CD14-positive monocyte (primary cell): ENCODE measurements around the gene EMILIN3. TPM values are rescaled to one million over a fixed set of nuclear protein-coding genes. Genes with fewer than 3 reads are reported as not detected.

Experiments
- DNase-seq, 3 donors: peaks; one replicate each; pipeline ENCODE4 v3.0.0-alpha.2; 2011 to 2022
- H2AFZ ChIP-seq: 2 replicates; pipeline ENCODE4 v1.6.0; 2012; ENCODE audit warnings: mild to moderate bottlenecking, low read depth, low read length, inconsistent platforms; ENCODE audit not compliant: insufficient read depth, poor library complexity, severe bottlenecking
- H3K27ac ChIP-seq, 2 donors: 1 replicate in 1 of 2; 2 replicates in 1 of 2; pipeline ENCODE4 v1.5.1; 2012 to 2013; ENCODE audit warnings: low read length in 2 of 2, control low read depth in 1 of 2, inconsistent platforms in 1 of 2, low read depth in 1 of 2, mild to moderate bottlenecking in 1 of 2
- H3K27me3 ChIP-seq, 2 donors: one replicate each; pipeline versions ENCODE4 v1.6.0 to v1.6.1; 2011 to 2013; ENCODE audit warnings: low read length in 2 of 2; ENCODE audit not compliant: control insufficient read depth in 2 of 2, insufficient read depth in 2 of 2
- H3K36me3 ChIP-seq, 2 donors: replicated peaks in 1 of 2; 1 replicate in 1 of 2; 2 replicates in 1 of 2; pipeline versions ENCODE4 v1.5.1 to v1.6.1; 2012 to 2013; ENCODE audit warnings: low read length in 2 of 2, control low read depth in 1 of 2, inconsistent platforms in 1 of 2, mild to moderate bottlenecking in 1 of 2; ENCODE audit not compliant: insufficient read depth in 2 of 2, control insufficient read depth in 1 of 2
- H3K4me1 ChIP-seq, 2 donors: 1 replicate in 1 of 2; 2 replicates in 1 of 2; pipeline versions ENCODE4 v1.5.1 to v1.6.1; 2012 to 2013; ENCODE audit warnings: low read length in 2 of 2, control low read depth in 1 of 2, inconsistent platforms in 1 of 2, mild to moderate bottlenecking in 1 of 2, moderate library complexity in 1 of 2; ENCODE audit not compliant: insufficient read depth in 2 of 2, control insufficient read depth in 1 of 2
- H3K4me2 ChIP-seq: replicated peaks from 2 replicates; pipeline ENCODE3; 2012; ENCODE audit warnings: low read length, moderate library complexity, mild to moderate bottlenecking; ENCODE audit not compliant: poor library complexity, severe bottlenecking; ENCODE audit errors: extremely low read depth
- H3K4me3 ChIP-seq, 3 experiments: fragments of 200-600 bp in 1 of 3; sonication (generic) in 1 of 3; replicated peaks in 1 of 3; 1 replicate in 2 of 3; 2 replicates in 1 of 3; pipeline ENCODE4 v1.5.1; 2011 to 2013; ENCODE audit warnings: low read length in 3 of 3, mild to moderate bottlenecking in 3 of 3, control low read depth in 2 of 3, low read depth in 2 of 3, inconsistent platforms in 1 of 3, moderate library complexity in 1 of 3
- H3K79me2 ChIP-seq: 2 replicates; pipeline ENCODE4 v1.6.0; 2012; ENCODE audit warnings: mild to moderate bottlenecking, control low read depth, inconsistent platforms, low read length, moderate library complexity; ENCODE audit not compliant: insufficient read depth
- H3K9ac ChIP-seq: 2 replicates; pipeline ENCODE4 v1.6.0; 2017; ENCODE audit warnings: low read length, mild to moderate bottlenecking; ENCODE audit not compliant: insufficient read depth, poor library complexity, severe bottlenecking
- H3K9me3 ChIP-seq, 2 donors: replicated peaks in 1 of 2; 1 replicate in 1 of 2; 2 replicates in 1 of 2; pipeline versions ENCODE4 v1.5.1 to v1.6.1; 2012 to 2013; ENCODE audit warnings: low read length in 2 of 2, control low read depth in 1 of 2; ENCODE audit not compliant: control insufficient read depth in 1 of 2, insufficient read depth in 1 of 2
- H4K20me1 ChIP-seq: 2 replicates; pipeline ENCODE4 v1.6.0; 2012; ENCODE audit warnings: mild to moderate bottlenecking, low read length, control low read depth, moderate library complexity; ENCODE audit not compliant: insufficient read depth
- H3K27ac Mint-ChIP-seq, 7 donors: one replicate each; pipeline ENCODE4 v1.8.0; 2020; ENCODE audit warnings: mild to moderate bottlenecking in 7 of 7, mixed read lengths in 7 of 7, moderate library complexity in 6 of 7, inconsistent platforms in 2 of 7
- H3K27me3 Mint-ChIP-seq, 3 donors: one replicate each; pipeline ENCODE4 v1.8.0; 2021 to 2022; ENCODE audit warnings: low read depth in 3 of 3, mild to moderate bottlenecking in 3 of 3, mixed read lengths in 3 of 3, moderate library complexity in 3 of 3, inconsistent platforms in 1 of 3
- H3K36me3 Mint-ChIP-seq, 2 donors: one replicate each; pipeline ENCODE4 v1.8.0; 2020; ENCODE audit warnings: mixed read lengths in 2 of 2, inconsistent platforms in 1 of 2, mild to moderate bottlenecking in 1 of 2
- H3K4me1 Mint-ChIP-seq: one replicate; pipeline ENCODE4 v1.8.0; 2020; ENCODE audit warnings: mild to moderate bottlenecking, mixed read lengths
- H3K4me3 Mint-ChIP-seq, 2 donors: one replicate each; pipeline ENCODE4 v1.8.0; 2020; ENCODE audit warnings: mild to moderate bottlenecking in 2 of 2, mixed read lengths in 2 of 2, moderate library complexity in 1 of 2
- H3K9me3 Mint-ChIP-seq, 7 donors: one replicate each; pipeline ENCODE4 v1.8.0; 2020 to 2022; ENCODE audit warnings: mixed read lengths in 7 of 7, mild to moderate bottlenecking in 6 of 7, moderate library complexity in 6 of 7, inconsistent platforms in 2 of 7
- WGBS: methylation state at CpG from one replicate; pipeline ENCODE4 v1.1.5; 2013; ENCODE audit warnings: missing lambda C conversion rate; ENCODE audit not compliant: insufficient coverage; 5-methylcytosine and 5-hydroxymethylcytosine counted together
- intact Hi-C, 2 donors: fragments of 100-400 bp; cut with micrococcal nuclease; formaldehyde crosslinking; loops; one replicate each; pipeline versions ENCODE4 v1.15.0 to v1.15.1; 2023
- polyA plus RNA-seq, 3 donors: library from polyadenylated mRNA; depleted of rRNA in 1 of 3; unstranded in 2 of 3; stranded (reverse) in 1 of 3; fragments of 300-500 nt in 2 of 3; fragments of >200 nt in 1 of 3; fragmentation: Illumina TruSeq in 2 of 3; gene quantifications; 1 replicate in 2 of 3; 2 replicates in 1 of 3; pipeline ENCODE4 v1.2.3, GENCODE V29; 2012 to 2021
- TF ChIP-seq, protein P1 (sequence below): fragments of 200-600 bp; IDR thresholded peaks from one replicate; pipeline ENCODE4 v1.8.0; 2022; ENCODE audit warnings: antibody characterized with exemption, mild to moderate bottlenecking

Gene EMILIN3
- polyA plus RNA-seq, 3 donors, result not detected

DNA sequence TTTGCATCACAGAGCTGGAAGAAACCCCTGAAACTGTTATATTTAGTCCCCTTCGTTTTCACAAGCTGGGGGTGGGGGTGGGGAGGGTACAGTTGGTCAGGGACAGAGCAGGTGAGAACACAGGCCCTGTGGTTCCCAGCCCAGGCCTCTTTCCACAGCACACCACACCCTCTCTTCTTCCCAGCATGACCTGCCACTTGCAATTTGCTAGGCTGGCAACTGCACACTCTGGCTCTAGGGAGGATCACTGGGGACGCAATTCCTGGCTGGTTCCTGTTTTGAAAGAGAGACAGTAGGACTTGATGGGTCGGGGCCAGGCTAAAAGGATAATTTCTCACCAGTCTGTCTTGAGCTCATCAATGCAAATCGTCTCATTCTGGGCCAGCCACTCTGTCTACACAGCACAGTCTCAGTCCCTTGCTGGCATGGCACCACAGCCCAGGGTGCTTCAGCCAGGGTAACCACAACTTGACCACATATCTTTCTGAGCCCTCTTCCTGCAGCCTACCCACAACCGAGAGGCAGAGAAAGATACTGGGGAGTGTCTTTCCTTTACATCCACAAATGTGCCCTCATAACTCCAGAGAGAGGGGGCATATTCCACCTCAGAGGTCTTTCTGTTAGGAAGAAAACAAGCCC, 41.7 kb upstream of the EMILIN3 start:
- Mint-ChIP-seq H3K9me3 (no peaks in the 10 kb centered on the region), H3K27me3 (peaks cover 0 to 6% (median 6%) of the 10 kb centered on the region in 3 donors), H3K36me3 (peaks cover 87 to 92% of the 10 kb centered on the region in 2 donors), H3K4me3 (no peak overlapping the region), H3K27ac (peak overlapping the region in 1 of 7 donors; percentile 36), H3K4me1 (peaks cover 18% of the 10 kb centered on the region)
- H3K27ac ChIP-seq, result no peak overlapping the region
- H3K36me3 ChIP-seq, result peaks cover 76 to 99% of the 10 kb centered on the region in 2 donors
- H3K27me3 ChIP-seq, result no peaks in the 10 kb centered on the region
- DNase-seq, result no peak
- WGBS, result 6% methylated on average over 2 of the region's 5 CpGs
- no peak overlapping the region for H3K9ac ChIP-seq
- no peak overlapping the region for H3K4me3 ChIP-seq
- no peaks in the 10 kb centered on the region for H4K20me1 ChIP-seq
- peaks cover 7% of the 10 kb centered on the region in 2 donors for H3K4me1 ChIP-seq
- TF ChIP-seq, protein P1, sequence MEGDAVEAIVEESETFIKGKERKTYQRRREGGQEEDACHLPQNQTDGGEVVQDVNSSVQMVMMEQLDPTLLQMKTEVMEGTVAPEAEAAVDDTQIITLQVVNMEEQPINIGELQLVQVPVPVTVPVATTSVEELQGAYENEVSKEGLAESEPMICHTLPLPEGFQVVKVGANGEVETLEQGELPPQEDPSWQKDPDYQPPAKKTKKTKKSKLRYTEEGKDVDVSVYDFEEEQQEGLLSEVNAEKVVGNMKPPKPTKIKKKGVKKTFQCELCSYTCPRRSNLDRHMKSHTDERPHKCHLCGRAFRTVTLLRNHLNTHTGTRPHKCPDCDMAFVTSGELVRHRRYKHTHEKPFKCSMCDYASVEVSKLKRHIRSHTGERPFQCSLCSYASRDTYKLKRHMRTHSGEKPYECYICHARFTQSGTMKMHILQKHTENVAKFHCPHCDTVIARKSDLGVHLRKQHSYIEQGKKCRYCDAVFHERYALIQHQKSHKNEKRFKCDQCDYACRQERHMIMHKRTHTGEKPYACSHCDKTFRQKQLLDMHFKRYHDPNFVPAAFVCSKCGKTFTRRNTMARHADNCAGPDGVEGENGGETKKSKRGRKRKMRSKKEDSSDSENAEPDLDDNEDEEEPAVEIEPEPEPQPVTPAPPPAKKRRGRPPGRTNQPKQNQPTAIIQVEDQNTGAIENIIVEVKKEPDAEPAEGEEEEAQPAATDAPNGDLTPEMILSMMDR, result no peak
- H3K9me3 ChIP-seq, result no peaks in the 10 kb centered on the region
- H2AFZ ChIP-seq, result no peak overlapping the region
- intact Hi-C loops, result no loop called here
- H3K79me2 ChIP-seq, result no peaks in the 10 kb centered on the region
- no peak overlapping the region for H3K4me2 ChIP-seq

- Histone ChIP-seq H3K4me1 (peaks cover 7% of the 10 kb centered on the region in 2 donors), H3K9ac (no peak overlapping the region), H3K4me2 (no peak overlapping the region), H3K4me3 (no peak overlapping the region), H3K36me3 (peaks cover 69 to 99% of the 10 kb centered on the region in 2 donors), H3K9me3 (no peaks in the 10 kb centered on the region), H2AFZ (no peak overlapping the region), H3K27ac (no peak overlapping the region), H4K20me1 (no peaks in the 10 kb centered on the region), H3K79me2 (no peaks in the 10 kb centered on the region), H3K27me3 (no peaks in the 10 kb centered on the region)
- TF ChIP-seq, protein P1, result no peak
- no peak overlapping the region for H3K27ac Mint-ChIP-seq
- no peaks in the 10 kb centered on the region for H3K9me3 Mint-ChIP-seq
- 89% methylated on average over 9 of the region's 10 CpGs for WGBS
- peaks cover 83 to 91% of the 10 kb centered on the region in 2 donors for H3K36me3 Mint-ChIP-seq
- DNase-seq, result no peak
- H3K4me3 Mint-ChIP-seq, result no peak overlapping the region
- peaks cover 18% of the 10 kb centered on the region for H3K4me1 Mint-ChIP-seq
- H3K27me3 Mint-ChIP-seq, result peaks cover 0 to 8% (median 6%) of the 10 kb centered on the region in 3 donors
- intact Hi-C loops, result no loop called here
Observed at GRCh38 chr20:41407607-41408006, 41.0 kb upstream of the EMILIN3 start.
